Measurements from ENCODE around the gene DACH1. TPM values are rescaled to one million over a fixed set of nuclear protein-coding genes. Genes with fewer than 3 reads are reported as not detected.

DACH1 gene
- total RNA-seq, 1 experiment from 2014 or later, result not detected

DNA sequence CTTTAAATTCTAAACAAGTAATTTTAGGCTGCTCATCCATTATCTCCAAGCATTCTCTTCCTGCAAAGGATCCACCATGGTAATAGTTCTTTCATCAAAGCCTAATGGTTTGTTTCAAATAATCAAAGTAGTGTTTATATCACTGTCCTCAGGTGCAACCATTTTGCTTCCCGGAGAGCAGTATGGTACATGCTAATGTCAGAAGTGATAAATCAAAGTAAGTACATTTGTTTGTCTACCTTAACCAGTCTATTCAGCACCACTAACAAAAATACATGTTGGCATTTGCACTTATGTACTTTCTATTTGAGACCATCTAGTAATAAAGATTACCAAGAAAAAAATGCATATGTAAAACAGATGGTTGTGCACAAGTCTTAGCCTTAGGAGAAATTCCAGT lies 37.5 kb downstream of the DACH1 start:
- CTCF ChIA-PET, result no interaction called here
- Histone ChIP-seq H3K27ac (ENCODE audit: low read length) (no peak overlapping the region), H3F3A (ENCODE audit: low read length, unreplicated experiment) (no peaks in the 10 kb centered on the region), H3K27me3 (ENCODE audit: low read length) (no peaks in the 10 kb centered on the region), H3K36me3 (ENCODE audit: low read depth, low read length) (no peaks in the 10 kb centered on the region; the same call in 1 of the 2 replicates), H4K20me1 (ENCODE audit: low read length) (no peaks in the 10 kb centered on the region), H3K9ac (ENCODE audit: low read length) (no peak overlapping the region), H3K4me1 (ENCODE audit: insufficient read depth, low read length) (no peaks in the 10 kb centered on the region), H3K9me3 (ENCODE audit: low read length) (no peaks in the 10 kb centered on the region), H3K4me2 (ENCODE audit: low read length) (no peak overlapping the region), H3K79me2 (ENCODE audit: low read length) (no peaks in the 10 kb centered on the region), H3K4me3 (ENCODE audit: low read length) (no peak overlapping the region), H3K9me2 (replicated peaks; ENCODE audit: low read length) (no peaks in the 10 kb centered on the region), H2AFZ (ENCODE audit: low read length) (no peak overlapping the region)
- BruUV-seq (replicated peaks), result no TSS peak
- POLR2A ChIA-PET (ENCODE audit: unreplicated experiment), result no interaction called here
- ATAC-seq, result no peak
- DNase-seq, result no peak
- intact Hi-C loops (cut with micrococcal nuclease), result no loop called here
- TF ChIP-seq EZH2 (IDR thresholded peaks at IDR 0.05; ENCODE audit: low read length, unreplicated experiment) (no peak), EZH2phosphoT487 (IDR thresholded peaks at IDR 0.05; ENCODE audit: borderline replicate concordance, low read length) (no peak)
- TF ChIP-seq, protein P1, sequence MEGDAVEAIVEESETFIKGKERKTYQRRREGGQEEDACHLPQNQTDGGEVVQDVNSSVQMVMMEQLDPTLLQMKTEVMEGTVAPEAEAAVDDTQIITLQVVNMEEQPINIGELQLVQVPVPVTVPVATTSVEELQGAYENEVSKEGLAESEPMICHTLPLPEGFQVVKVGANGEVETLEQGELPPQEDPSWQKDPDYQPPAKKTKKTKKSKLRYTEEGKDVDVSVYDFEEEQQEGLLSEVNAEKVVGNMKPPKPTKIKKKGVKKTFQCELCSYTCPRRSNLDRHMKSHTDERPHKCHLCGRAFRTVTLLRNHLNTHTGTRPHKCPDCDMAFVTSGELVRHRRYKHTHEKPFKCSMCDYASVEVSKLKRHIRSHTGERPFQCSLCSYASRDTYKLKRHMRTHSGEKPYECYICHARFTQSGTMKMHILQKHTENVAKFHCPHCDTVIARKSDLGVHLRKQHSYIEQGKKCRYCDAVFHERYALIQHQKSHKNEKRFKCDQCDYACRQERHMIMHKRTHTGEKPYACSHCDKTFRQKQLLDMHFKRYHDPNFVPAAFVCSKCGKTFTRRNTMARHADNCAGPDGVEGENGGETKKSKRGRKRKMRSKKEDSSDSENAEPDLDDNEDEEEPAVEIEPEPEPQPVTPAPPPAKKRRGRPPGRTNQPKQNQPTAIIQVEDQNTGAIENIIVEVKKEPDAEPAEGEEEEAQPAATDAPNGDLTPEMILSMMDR (conservative IDR thresholded peaks at IDR 0.05; ENCODE audit: low read depth, low read length), result no peak

DNA sequence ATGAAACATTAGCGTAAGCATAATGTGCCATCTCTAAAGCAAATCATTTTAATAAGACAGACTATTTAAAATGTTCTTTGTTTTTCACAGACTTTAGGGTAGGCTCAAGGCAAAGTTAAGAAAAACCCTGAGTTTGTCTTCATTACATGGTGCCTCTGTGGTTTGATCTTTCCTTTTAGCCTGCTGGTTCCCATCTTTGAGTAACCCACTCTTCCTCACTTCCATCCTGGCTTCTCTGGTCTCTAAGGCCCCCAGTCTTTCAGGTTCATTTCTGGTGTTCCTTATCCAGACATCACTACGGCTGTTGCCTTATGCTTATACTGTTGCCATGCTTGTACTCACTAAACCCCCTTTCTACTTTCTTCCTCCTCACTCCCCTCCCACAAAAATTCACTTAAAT lies 38.4 kb downstream of the DACH1 start:
- POLR2A ChIA-PET (ENCODE audit: unreplicated experiment), result no interaction called here
- H3K4me3 ChIP-seq (ENCODE audit: low read length), result no peak overlapping the region
- H3K79me2 ChIP-seq (ENCODE audit: low read length), result no peaks in the 10 kb centered on the region
- no peak overlapping the region for H2AFZ ChIP-seq (ENCODE audit: low read length)
- ATAC-seq (no peak), DNase-seq (no peak)
- intact Hi-C loops (cut with micrococcal nuclease), result no loop called here
- H3K4me2 ChIP-seq (ENCODE audit: low read length), result no peak overlapping the region
- no peak overlapping the region for H3K27ac ChIP-seq (ENCODE audit: low read length)
- CTCF ChIA-PET, result no interaction called here
- no peaks in the 10 kb centered on the region for H3K27me3 ChIP-seq (ENCODE audit: low read length)
- no peaks in the 10 kb centered on the region for H4K20me1 ChIP-seq (ENCODE audit: low read length)
- no peaks in the 10 kb centered on the region; the same call in 1 of the 2 replicates for H3K36me3 ChIP-seq (ENCODE audit: low read depth, low read length)
- H3K9ac ChIP-seq (ENCODE audit: low read length), result no peak overlapping the region
- H3K9me2 ChIP-seq (replicated peaks; ENCODE audit: low read length), result no peaks in the 10 kb centered on the region
- no TSS peak for BruUV-seq (replicated peaks)
- H3K9me3 ChIP-seq (ENCODE audit: low read length), result no peaks in the 10 kb centered on the region
- H3F3A ChIP-seq (ENCODE audit: low read length, unreplicated experiment), result no peaks in the 10 kb centered on the region
- no peak for TF ChIP-seq EZH2phosphoT487 (IDR thresholded peaks at IDR 0.05; ENCODE audit: borderline replicate concordance, low read length)
- TF ChIP-seq, protein P1 (conservative IDR thresholded peaks at IDR 0.05; ENCODE audit: low read depth, low read length), result no peak
- no peak for TF ChIP-seq EZH2 (IDR thresholded peaks at IDR 0.05; ENCODE audit: low read length, unreplicated experiment)
- no peaks in the 10 kb centered on the region for H3K4me1 ChIP-seq (ENCODE audit: insufficient read depth, low read length)

DNA sequence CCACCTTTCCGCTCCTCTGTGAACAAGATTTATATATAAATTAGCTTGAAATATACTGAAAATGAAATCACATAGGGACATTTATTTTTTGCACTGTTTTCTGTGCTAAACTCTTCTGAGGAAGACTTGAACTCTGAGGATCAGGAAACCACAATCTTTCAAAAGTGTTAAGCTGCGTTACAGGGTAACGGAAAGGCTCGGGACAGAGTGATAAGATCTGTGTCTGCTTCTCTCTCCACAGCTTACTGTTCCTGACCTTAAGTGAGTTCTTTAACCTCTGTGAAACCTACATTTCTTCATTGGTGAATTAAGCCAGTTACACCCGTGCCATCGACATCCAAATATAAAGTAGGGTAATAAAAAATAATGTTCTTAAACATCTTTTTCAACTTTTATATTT lies 38.9 kb downstream of the DACH1 start:
- Histone ChIP-seq H3K4me3 (ENCODE audit: low read length) (no peak overlapping the region), H3K36me3 (ENCODE audit: low read depth, low read length) (no peaks in the 10 kb centered on the region; the same call in 1 of the 2 replicates), H3F3A (ENCODE audit: low read length, unreplicated experiment) (no peaks in the 10 kb centered on the region), H3K4me2 (ENCODE audit: low read length) (no peak overlapping the region), H3K27ac (ENCODE audit: low read length) (no peak overlapping the region), H3K79me2 (ENCODE audit: low read length) (no peaks in the 10 kb centered on the region), H3K9ac (ENCODE audit: low read length) (no peak overlapping the region), H4K20me1 (ENCODE audit: low read length) (no peaks in the 10 kb centered on the region), H3K9me2 (replicated peaks; ENCODE audit: low read length) (no peaks in the 10 kb centered on the region), H2AFZ (ENCODE audit: low read length) (no peak overlapping the region), H3K4me1 (ENCODE audit: insufficient read depth, low read length) (no peaks in the 10 kb centered on the region), H3K27me3 (ENCODE audit: low read length) (no peaks in the 10 kb centered on the region), H3K9me3 (ENCODE audit: low read length) (no peaks in the 10 kb centered on the region)
- intact Hi-C loops (cut with micrococcal nuclease), result no loop called here
- POLR2A ChIA-PET (ENCODE audit: unreplicated experiment), result no interaction called here
- TF ChIP-seq EZH2 (IDR thresholded peaks at IDR 0.05; ENCODE audit: low read length, unreplicated experiment), result no peak
- TF ChIP-seq, protein P1 (conservative IDR thresholded peaks at IDR 0.05; ENCODE audit: low read depth, low read length), result no peak
- no peak for TF ChIP-seq EZH2phosphoT487 (IDR thresholded peaks at IDR 0.05; ENCODE audit: borderline replicate concordance, low read length)
- ATAC-seq, result no peak
- CTCF ChIA-PET, result no interaction called here
- DNase-seq, result no peak
- BruUV-seq (replicated peaks), result no TSS peak

Data from PC-3 (cell line).